Esophagus squamous epithelium (tissue), 4 donors: ENCODE measurements around the gene HLX.

Experiments used
- CTCF ChIP-seq, 6 experiments: fragments of 450-650 bp in 4 of 6; fragments of 200-600 bp in 2 of 6; sonication (generic) in 2 of 6; IDR thresholded peaks; one replicate each; pipeline ENCODE4 v1.5.1; 2016 to 2019; ENCODE audit warnings: antibody characterized with exemption in 6 of 6, mild to moderate bottlenecking in 4 of 6, moderate library complexity in 4 of 6
- POLR2A ChIP-seq, 4 donors: fragments of 450-650 bp; IDR thresholded peaks; one replicate each; pipeline ENCODE4 v1.6.1; 2017; ENCODE audit warnings: antibody characterized with exemption in 4 of 4, mild to moderate bottlenecking in 4 of 4, moderate library complexity in 3 of 4

- no peak for TF ChIP-seq CTCF (IDR thresholded peaks at IDR 0.05)
- no peak for TF ChIP-seq POLR2A (IDR thresholded peaks at IDR 0.05)
Observed at GRCh38 chr1:220887202-220887519, 7.9 kb downstream of the HLX start.
